ENCODE data around the gene RFTN1.

RFTN1 gene

GRCh38 chr3:16543242-16543864, 29.9 kb upstream of the RFTN1 start:
- Mint-ChIP-seq H3K9me3 (no peaks in the 10 kb centered on the region), H3K27ac (no peak overlapping the region), H3K4me3 (no peak overlapping the region), H3K36me3 (ENCODE audit: low read depth) (no peaks in the 10 kb centered on the region), H3K27me3 (no peaks in the 10 kb centered on the region), H3K4me1 (ENCODE audit: low read depth) (peaks cover 7% of the 10 kb centered on the region)
- no peak for DNase-seq

GRCh38 chr3:16538507-16538906, 25.0 kb upstream of the RFTN1 start:
- DNase-seq: no peak
- H3K4me1 Mint-ChIP-seq (ENCODE audit: low read depth): no peaks in the 10 kb centered on the region
- peaks cover 9% of the 10 kb centered on the region for H3K27me3 Mint-ChIP-seq
- H3K4me3 Mint-ChIP-seq: no peak overlapping the region
- no peak overlapping the region for H3K27ac Mint-ChIP-seq
- no peaks in the 10 kb centered on the region for H3K36me3 Mint-ChIP-seq (ENCODE audit: low read depth)
- no peaks in the 10 kb centered on the region for H3K9me3 Mint-ChIP-seq

GRCh38 chr3:16536996-16537395, 23.5 kb upstream of the RFTN1 start:
- Mint-ChIP-seq H3K9me3 (no peaks in the 10 kb centered on the region), H3K4me3 (no peak overlapping the region), H3K4me1 (ENCODE audit: low read depth) (no peaks in the 10 kb centered on the region), H3K27ac (no peak overlapping the region), H3K36me3 (ENCODE audit: low read depth) (no peaks in the 10 kb centered on the region), H3K27me3 (peaks cover 9% of the 10 kb centered on the region)
- DNase-seq: no peak

GRCh38 chr3:16536344-16536663, 22.8 kb upstream of the RFTN1 start:
- DNase-seq: no peak
- Mint-ChIP-seq H3K4me3 (no peak overlapping the region), H3K36me3 (ENCODE audit: low read depth) (no peaks in the 10 kb centered on the region), H3K27me3 (peaks cover 9% of the 10 kb centered on the region), H3K27ac (no peak overlapping the region), H3K9me3 (no peaks in the 10 kb centered on the region), H3K4me1 (ENCODE audit: low read depth) (no peaks in the 10 kb centered on the region)

GRCh38 chr3:16534640-16535262, 21.3 kb upstream of the RFTN1 start:
- Mint-ChIP-seq H3K4me3 (no peak overlapping the region), H3K27ac (no peak overlapping the region), H3K36me3 (ENCODE audit: low read depth) (no peaks in the 10 kb centered on the region), H3K4me1 (ENCODE audit: low read depth) (no peaks in the 10 kb centered on the region), H3K9me3 (no peaks in the 10 kb centered on the region), H3K27me3 (peaks cover 9% of the 10 kb centered on the region)
- DNase-seq: no peak

- no peaks in the 10 kb centered on the region for H3K9me3 Mint-ChIP-seq
- no peak overlapping the region for H3K27ac Mint-ChIP-seq
These were observed 20.6 kb upstream of the RFTN1 start for GRCh38 chr3:16533928-16534574.

GRCh38 chr3:16529264-16529663, 15.8 kb upstream of the RFTN1 start:
- Mint-ChIP-seq H3K4me3 (no peak overlapping the region), H3K4me1 (ENCODE audit: low read depth) (peaks cover 7% of the 10 kb centered on the region), H3K27ac (no peak overlapping the region), H3K9me3 (peaks cover 6% of the 10 kb centered on the region), H3K27me3 (no peaks in the 10 kb centered on the region), H3K36me3 (ENCODE audit: low read depth) (no peaks in the 10 kb centered on the region)
- no peak for DNase-seq

More at GRCh38 chr3:16533928-16534574, 20.6 kb upstream of the RFTN1 start:
- no peak for DNase-seq
- Mint-ChIP-seq H3K4me1 (ENCODE audit: low read depth) (peaks cover 4% of the 10 kb centered on the region), H3K27me3 (peaks cover 9% of the 10 kb centered on the region), H3K36me3 (ENCODE audit: low read depth) (no peaks in the 10 kb centered on the region), H3K4me3 (no peak overlapping the region)

GRCh38 chr3:16528581-16528993, 15.1 kb upstream of the RFTN1 start:
- Mint-ChIP-seq H3K9me3 (peaks cover 10% of the 10 kb centered on the region), H3K4me3 (no peak overlapping the region), H3K27ac (no peak overlapping the region), H3K27me3 (no peaks in the 10 kb centered on the region), H3K36me3 (ENCODE audit: low read depth) (peaks cover under 1% of the 10 kb centered on the region), H3K4me1 (ENCODE audit: low read depth) (peaks cover 12% of the 10 kb centered on the region)
- DNase-seq: no peak

GRCh38 chr3:16528106-16528505, 14.6 kb upstream of the RFTN1 start:
- H3K4me1 Mint-ChIP-seq (ENCODE audit: low read depth): peaks cover 17% of the 10 kb centered on the region
- no peak overlapping the region for H3K4me3 Mint-ChIP-seq
- no peaks in the 10 kb centered on the region for H3K27me3 Mint-ChIP-seq
- DNase-seq: no peak
- peaks cover 6% of the 10 kb centered on the region for H3K36me3 Mint-ChIP-seq (ENCODE audit: low read depth)
- no peak overlapping the region for H3K27ac Mint-ChIP-seq
- peaks cover 15% of the 10 kb centered on the region for H3K9me3 Mint-ChIP-seq

GRCh38 chr3:16524196-16524595, 10.7 kb upstream of the RFTN1 start:
- peaks cover 52% of the 10 kb centered on the region for H3K4me1 Mint-ChIP-seq (ENCODE audit: low read depth)
- no peak overlapping the region for H3K27ac Mint-ChIP-seq
- peaks cover 17% of the 10 kb centered on the region for H3K36me3 Mint-ChIP-seq (ENCODE audit: low read depth)
- H3K4me3 Mint-ChIP-seq: no peak overlapping the region
- no peaks in the 10 kb centered on the region for H3K27me3 Mint-ChIP-seq
- no peak for DNase-seq
- H3K9me3 Mint-ChIP-seq: peaks cover 27% of the 10 kb centered on the region

GRCh38 chr3:16523778-16524177, 10.3 kb upstream of the RFTN1 start:
- DNase-seq: no peak
- no peaks in the 10 kb centered on the region for H3K27me3 Mint-ChIP-seq
- H3K4me3 Mint-ChIP-seq: no peak overlapping the region
- peaks cover 17% of the 10 kb centered on the region for H3K36me3 Mint-ChIP-seq (ENCODE audit: low read depth)
- peaks cover 28% of the 10 kb centered on the region for H3K9me3 Mint-ChIP-seq
- H3K4me1 Mint-ChIP-seq (ENCODE audit: low read depth): peaks cover 53% of the 10 kb centered on the region
- peak overlapping the region; percentile 95 for H3K27ac Mint-ChIP-seq

GRCh38 chr3:16522834-16523233, 9.3 kb upstream of the RFTN1 start:
- Mint-ChIP-seq H3K36me3 (ENCODE audit: low read depth) (peaks cover 17% of the 10 kb centered on the region), H3K4me3 (no peak overlapping the region), H3K4me1 (ENCODE audit: low read depth) (peaks cover 60% of the 10 kb centered on the region), H3K27me3 (no peaks in the 10 kb centered on the region), H3K9me3 (peaks cover 36% of the 10 kb centered on the region), H3K27ac (peak overlapping the region; percentile 95)
- no peak for DNase-seq

GRCh38 chr3:16520970-16521881, 7.7 kb upstream of the RFTN1 start:
- H3K36me3 Mint-ChIP-seq (ENCODE audit: low read depth): peaks cover 17% of the 10 kb centered on the region
- no peaks in the 10 kb centered on the region for H3K27me3 Mint-ChIP-seq
- H3K27ac Mint-ChIP-seq: peak overlapping the region; percentile 95
- H3K9me3 Mint-ChIP-seq: peaks cover 36% of the 10 kb centered on the region
- peaks cover 76% of the 10 kb centered on the region for H3K4me1 Mint-ChIP-seq (ENCODE audit: low read depth)
- no peak for DNase-seq
- peak overlapping the region; percentile 32 for H3K4me3 Mint-ChIP-seq

- H3K27me3 Mint-ChIP-seq: no peaks in the 10 kb centered on the region
- H3K4me3 Mint-ChIP-seq: no peak overlapping the region
- H3K9me3 Mint-ChIP-seq: peaks cover 36% of the 10 kb centered on the region
- peak overlapping the region; percentile 95 for H3K27ac Mint-ChIP-seq
- no peak for DNase-seq
- H3K36me3 Mint-ChIP-seq (ENCODE audit: low read depth): peaks cover 17% of the 10 kb centered on the region
- H3K4me1 Mint-ChIP-seq (ENCODE audit: low read depth): peaks cover 84% of the 10 kb centered on the region
These were observed 6.9 kb upstream of the RFTN1 start for GRCh38 chr3:16520241-16520969.

All from activated T-cell treated with anti-CD3 and anti-CD28 coated beads, Interleukin-2, amount 50 U/mL, for 24 hours (primary cell).